ENCODE measurements around the gene TFEB. TPM values are rescaled to one million over a fixed set of nuclear protein-coding genes. Genes with fewer than 3 reads are reported as not detected.

TFEB gene
- total and polyA plus RNA-seq, 2 donors (not counting 3 experiments of a cell fraction or from before 2014, with no cell fraction given): 4.9 to 6.6 TPM

DNA sequence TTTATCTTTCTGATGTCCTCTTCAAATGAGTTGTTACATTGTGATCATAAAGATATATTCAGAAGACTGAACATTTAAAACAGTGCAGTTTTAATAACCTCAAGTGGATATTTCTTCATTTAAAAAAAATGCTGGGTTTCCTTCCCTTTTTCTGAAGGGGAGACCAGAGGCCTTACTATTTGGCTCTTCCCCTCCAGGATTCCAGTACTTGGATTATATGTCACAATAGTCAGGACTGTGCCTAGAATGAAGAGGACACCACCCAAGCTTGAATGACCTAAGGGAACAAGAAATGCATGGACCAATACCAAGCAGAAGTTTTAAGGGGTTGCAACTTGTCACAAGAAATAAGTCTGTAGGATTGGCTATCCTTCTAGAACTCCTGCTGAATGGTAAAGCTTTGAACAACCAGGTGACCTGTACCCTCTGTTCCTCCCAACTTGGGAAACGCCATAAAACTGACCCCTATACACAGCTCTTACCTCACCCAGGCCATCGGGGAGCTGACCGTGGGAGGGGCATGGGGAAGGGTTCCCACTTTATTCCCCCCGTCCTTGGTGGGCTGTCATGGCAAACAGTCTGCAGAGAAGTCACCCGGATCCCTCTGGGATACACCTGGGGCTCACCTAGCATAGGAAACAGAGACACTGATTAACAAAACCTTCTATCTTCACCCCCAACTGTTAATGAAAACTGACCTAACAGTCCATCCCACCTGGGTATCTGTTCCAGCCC lies 42.3 kb upstream of the TFEB start:
- no peak overlapping the region for H3K4me3 ChIP-seq (replicated peaks in 1 of 3; ENCODE audit: insufficient read depth in 1 of 3, low read depth in 1 of 3, low read length in 3 of 3)
- BruUV-seq (replicated peaks): no TSS peak
- H3K27ac ChIP-seq (ENCODE audit: insufficient read depth, low read depth, low read length): no peak overlapping the region
- FAIRE-seq (no peak), DNase-seq (ENCODE audit: low read depth, low spot score) (no peak)
- H3K9ac ChIP-seq (replicated peaks; ENCODE audit: extremely low read depth, insufficient read depth, low read length): no peak overlapping the region
- H3K9me3 ChIP-seq (replicated peaks; ENCODE audit: control insufficient read depth, insufficient read depth, low read length): no peaks in the 10 kb centered on the region
- TF ChIP-seq CTCF (IDR thresholded peaks at IDR 0.05; ENCODE audit: extremely low read depth in 1 of 2, insufficient read depth in 1 of 2, low read depth in 1 of 2, low read length in 2 of 2): no peak
- TF ChIP-seq FOS (IDR thresholded peaks at IDR 0.05; ENCODE audit: borderline replicate concordance, insufficient read depth, low read length): no peak
- no peak for TF ChIP-seq POLR2AphosphoS5 (IDR thresholded peaks at IDR 0.05; ENCODE audit: insufficient read depth, low read depth, low read length)
- no peak for TF ChIP-seq JUN (IDR thresholded peaks at IDR 0.05; ENCODE audit: borderline replicate concordance, insufficient read depth, insufficient read length, low read depth)
- no peak for TF ChIP-seq MYC (IDR thresholded peaks at IDR 0.05; ENCODE audit: low read depth, low read length)
- no peak for TF ChIP-seq POLR2A (IDR thresholded peaks at IDR 0.05; ENCODE audit: low read depth, low read length)
- no peak overlapping the region for H2AFZ ChIP-seq (ENCODE audit: low read depth, low read length)
- H4K20me1 ChIP-seq (replicated peaks; ENCODE audit: control insufficient read depth, extremely low read depth, insufficient read depth, low read length): no peaks in the 10 kb centered on the region
- dilution Hi-C loops (cut with MboI; ENCODE audit: extremely low pct_ligation_motif_present, low sequenced_read_pairs): no loop called here
- intact Hi-C loops (cut with micrococcal nuclease): no loop called here
- H3K79me2 ChIP-seq (ENCODE audit: control insufficient read depth, insufficient read depth, low read length): no peaks in the 10 kb centered on the region
- H3K4me1 ChIP-seq (ENCODE audit: control insufficient read depth, extremely low read depth, insufficient read depth, low read length): peaks cover 18% of the 10 kb centered on the region
- ChIA-PET POLR2A (no interaction called here), CTCF (interaction anchor here (0.9 to 3.0 kb wide), 4 partner anchors 10 to 410 kb away, joined by 3 to 21 read pairs (median 4); partner anchors contain the start of gene TOMM6)
- no peak overlapping the region for H3K4me2 ChIP-seq (ENCODE audit: insufficient read depth, low read length)
- H3K36me3 ChIP-seq (ENCODE audit: control insufficient read depth in 2 of 2, extremely low read depth in 1 of 2, insufficient read depth in 2 of 2, low read length in 2 of 2): peaks cover 5 to 7% of the 10 kb centered on the region in 2 experiments
- H3K9me1 ChIP-seq (replicated peaks; ENCODE audit: control insufficient read depth, extremely low read depth, insufficient read depth, low read length): no peaks in the 10 kb centered on the region
- no peaks in the 10 kb centered on the region for H3K27me3 ChIP-seq (ENCODE audit: control insufficient read depth in 2 of 2, insufficient read depth in 2 of 2, low read length in 2 of 2)

Measured in endothelial cell of umbilical vein (primary cell).